ENCODE measurements around the gene ZNF408. TPM values are rescaled to one million over a fixed set of nuclear protein-coding genes. Genes with fewer than 3 reads are reported as not detected.

The ZNF408 gene
- total RNA-seq, 1 experiment from 2014 or later: 14.5 TPM

DNA sequence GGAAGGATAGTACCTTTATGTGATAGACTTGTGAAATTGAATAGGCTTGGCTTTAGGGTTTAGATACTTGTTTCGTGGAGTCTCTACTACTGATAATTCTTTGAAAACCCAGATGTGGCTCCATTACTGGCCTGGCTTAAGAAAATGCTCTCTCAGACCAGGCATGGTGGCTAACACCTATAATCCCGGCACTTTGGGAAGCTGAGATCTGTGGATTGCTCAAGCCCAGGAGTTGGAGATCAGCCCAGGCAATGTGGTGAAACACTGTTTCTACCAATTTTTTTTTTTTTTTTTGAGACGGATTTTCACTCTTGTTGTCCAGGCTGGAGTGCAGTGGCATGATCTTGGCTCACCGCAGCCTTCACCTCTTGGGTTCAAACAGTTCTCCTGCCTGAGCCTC, 42.6 kb upstream of the ZNF408 start:
- H3K4me3 Mint-ChIP-seq (ENCODE audit: unreplicated experiment): no peak overlapping the region
- intact Hi-C loops (cut with micrococcal nuclease): no loop called here
- DNase-seq (ENCODE audit: unreplicated experiment): peak; percentile 73
- H3K27ac Mint-ChIP-seq (ENCODE audit: low read depth, unreplicated experiment): peak overlapping the region; percentile 73
- H3K9me3 Mint-ChIP-seq (ENCODE audit: unreplicated experiment): no peaks in the 10 kb centered on the region
- BruUV-seq (replicated peaks): no TSS peak
- H3K4me1 Mint-ChIP-seq (ENCODE audit: insufficient read depth, unreplicated experiment): peaks cover 12% of the 10 kb centered on the region
- CTCF ChIA-PET: interaction anchor here (0.7 to 1.5 kb wide), 3 partner anchors 11 to 294 kb away, joined by 3 to 4 read pairs (median 3); no protein-coding TSS in a partner anchor
- TF ChIP-seq, protein P1, sequence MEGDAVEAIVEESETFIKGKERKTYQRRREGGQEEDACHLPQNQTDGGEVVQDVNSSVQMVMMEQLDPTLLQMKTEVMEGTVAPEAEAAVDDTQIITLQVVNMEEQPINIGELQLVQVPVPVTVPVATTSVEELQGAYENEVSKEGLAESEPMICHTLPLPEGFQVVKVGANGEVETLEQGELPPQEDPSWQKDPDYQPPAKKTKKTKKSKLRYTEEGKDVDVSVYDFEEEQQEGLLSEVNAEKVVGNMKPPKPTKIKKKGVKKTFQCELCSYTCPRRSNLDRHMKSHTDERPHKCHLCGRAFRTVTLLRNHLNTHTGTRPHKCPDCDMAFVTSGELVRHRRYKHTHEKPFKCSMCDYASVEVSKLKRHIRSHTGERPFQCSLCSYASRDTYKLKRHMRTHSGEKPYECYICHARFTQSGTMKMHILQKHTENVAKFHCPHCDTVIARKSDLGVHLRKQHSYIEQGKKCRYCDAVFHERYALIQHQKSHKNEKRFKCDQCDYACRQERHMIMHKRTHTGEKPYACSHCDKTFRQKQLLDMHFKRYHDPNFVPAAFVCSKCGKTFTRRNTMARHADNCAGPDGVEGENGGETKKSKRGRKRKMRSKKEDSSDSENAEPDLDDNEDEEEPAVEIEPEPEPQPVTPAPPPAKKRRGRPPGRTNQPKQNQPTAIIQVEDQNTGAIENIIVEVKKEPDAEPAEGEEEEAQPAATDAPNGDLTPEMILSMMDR (IDR thresholded peaks at IDR 0.05; ENCODE audit: unreplicated experiment): no peak
- no peaks in the 10 kb centered on the region for H3K27me3 Mint-ChIP-seq (ENCODE audit: insufficient read depth, unreplicated experiment)
- peaks cover 78% of the 10 kb centered on the region for H3K36me3 Mint-ChIP-seq (ENCODE audit: insufficient read depth, unreplicated experiment)
- POLR2A ChIA-PET: interaction anchor here (0.7 to 3.9 kb wide), 6 partner anchors 9 to 270 kb away, joined by 3 to 24 read pairs (median 4); partner anchors contain the start of genes ARHGAP1 and ZNF408

DNA sequence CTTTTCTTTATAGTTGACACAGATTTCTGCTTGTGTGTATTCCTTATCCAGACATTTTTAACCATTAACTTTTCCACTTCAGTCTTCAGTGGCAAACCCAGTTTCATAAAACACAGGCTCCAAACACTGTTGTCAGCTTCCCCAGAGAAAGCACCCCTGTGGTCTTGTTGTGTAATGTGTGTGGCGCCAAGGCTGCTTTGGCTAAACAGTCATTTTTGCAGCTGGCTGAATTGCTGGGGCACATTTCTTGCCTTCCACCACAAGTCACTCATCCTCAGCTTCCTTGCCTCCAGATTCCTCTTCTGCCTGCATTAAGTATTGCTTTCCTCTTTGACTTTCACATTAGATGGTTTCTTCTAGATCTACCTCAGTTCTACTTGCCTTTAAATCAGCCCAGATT, 40.9 kb upstream of the ZNF408 start:
- no peaks in the 10 kb centered on the region for H3K27me3 Mint-ChIP-seq (ENCODE audit: insufficient read depth, unreplicated experiment)
- no peak overlapping the region for H3K4me3 Mint-ChIP-seq (ENCODE audit: unreplicated experiment)
- H3K9me3 Mint-ChIP-seq (ENCODE audit: unreplicated experiment): no peaks in the 10 kb centered on the region
- no peak for DNase-seq (ENCODE audit: unreplicated experiment)
- intact Hi-C loops (cut with micrococcal nuclease): no loop called here
- POLR2A ChIA-PET: interaction anchor here (0.6 to 1.7 kb wide), 7 partner anchors 11 to 187 kb away, joined by 3 to 11 read pairs (median 3); partner anchors contain the start of gene ATG13
- H3K4me1 Mint-ChIP-seq (ENCODE audit: insufficient read depth, unreplicated experiment): peaks cover 12% of the 10 kb centered on the region
- peaks cover 85% of the 10 kb centered on the region for H3K36me3 Mint-ChIP-seq (ENCODE audit: insufficient read depth, unreplicated experiment)
- peak overlapping the region; percentile 70 for H3K27ac Mint-ChIP-seq (ENCODE audit: low read depth, unreplicated experiment)
- TF ChIP-seq, protein P1 (IDR thresholded peaks at IDR 0.05; ENCODE audit: unreplicated experiment): no peak
- CTCF ChIA-PET: interaction anchor here (0.6 kb wide), 1 partner anchor 11 kb away, joined by 4 read pairs; no protein-coding TSS in a partner anchor
- no TSS peak for BruUV-seq (replicated peaks)

- CTCF ChIA-PET: interaction anchor here (1.5 kb wide), 1 partner anchor 12 kb away, joined by 5 read pairs; no protein-coding TSS in a partner anchor
- H3K36me3 Mint-ChIP-seq (ENCODE audit: insufficient read depth, unreplicated experiment): peaks cover 94% of the 10 kb centered on the region
- no TSS peak for BruUV-seq (replicated peaks)
These were observed 39.0 kb upstream of the ZNF408 start for GRCh38 chr11:46661836-46662235.

DNA sequence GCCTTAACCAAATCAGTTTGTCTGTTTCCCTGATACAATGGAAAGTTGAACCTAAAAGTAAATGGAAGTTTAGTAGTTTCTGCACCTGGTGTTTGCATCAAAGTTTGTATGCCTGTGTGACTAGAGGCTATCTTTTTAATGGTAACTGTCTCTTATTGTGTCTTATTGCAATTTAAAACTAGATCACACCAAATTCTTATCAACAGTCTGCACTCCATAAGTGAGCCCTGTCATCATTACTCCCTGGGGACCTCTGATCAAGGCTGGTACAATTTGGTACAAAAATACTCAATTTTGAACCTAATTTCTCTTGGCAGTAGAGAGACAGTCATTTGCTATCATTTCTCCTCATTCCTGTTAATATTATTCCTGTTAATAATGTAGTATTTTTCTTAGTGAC, 38.5 kb upstream of the ZNF408 start:
- H3K36me3 Mint-ChIP-seq (ENCODE audit: insufficient read depth, unreplicated experiment): peaks cover 92% of the 10 kb centered on the region
- H3K27me3 Mint-ChIP-seq (ENCODE audit: insufficient read depth, unreplicated experiment): no peaks in the 10 kb centered on the region
- no TSS peak for BruUV-seq (replicated peaks)
- peaks cover 10% of the 10 kb centered on the region for H3K4me1 Mint-ChIP-seq (ENCODE audit: insufficient read depth, unreplicated experiment)
- intact Hi-C loops (cut with micrococcal nuclease): no loop called here
- no peak overlapping the region for H3K27ac Mint-ChIP-seq (ENCODE audit: low read depth, unreplicated experiment)
- H3K4me3 Mint-ChIP-seq (ENCODE audit: unreplicated experiment): no peak overlapping the region
- ChIA-PET CTCF (interaction anchor here (1.5 kb wide), 1 partner anchor 11 kb away, joined by 5 read pairs; no protein-coding TSS in a partner anchor), POLR2A (interaction anchor here (4.6 kb wide), 1 partner anchor 12 kb away, joined by 14 read pairs; no protein-coding TSS in a partner anchor)
- DNase-seq (ENCODE audit: unreplicated experiment): no peak
- TF ChIP-seq, protein P1 (IDR thresholded peaks at IDR 0.05; ENCODE audit: unreplicated experiment): no peak
- no peaks in the 10 kb centered on the region for H3K9me3 Mint-ChIP-seq (ENCODE audit: unreplicated experiment)

More at GRCh38 chr11:46661836-46662235, 39.0 kb upstream of the ZNF408 start:
- Mint-ChIP-seq H3K27me3 (ENCODE audit: insufficient read depth, unreplicated experiment) (no peaks in the 10 kb centered on the region), H3K27ac (ENCODE audit: low read depth, unreplicated experiment) (no peak overlapping the region), H3K9me3 (ENCODE audit: unreplicated experiment) (no peaks in the 10 kb centered on the region), H3K4me3 (ENCODE audit: unreplicated experiment) (no peak overlapping the region), H3K4me1 (ENCODE audit: insufficient read depth, unreplicated experiment) (peaks cover 12% of the 10 kb centered on the region)
- intact Hi-C loops (cut with micrococcal nuclease): no loop called here
- POLR2A ChIA-PET: interaction anchor here (0.8 kb wide), 1 partner anchor 13 kb away, joined by 3 read pairs; no protein-coding TSS in a partner anchor
- no peak for DNase-seq (ENCODE audit: unreplicated experiment)
- TF ChIP-seq, protein P1 (IDR thresholded peaks at IDR 0.05; ENCODE audit: unreplicated experiment): no peak
